Measurements from ENCODE around the gene PTCH2. TPM values are rescaled to one million over a fixed set of nuclear protein-coding genes. Genes with fewer than 3 reads are reported as not detected.
A peak's percentile ranks its signal among the peaks of the same experiment; 100 is the strongest.
"Not testable (repeated sequence)": the region's sequence is repeated elsewhere in the genome, so short reads cannot be mapped to it uniquely, and the experiment has no call there.

PTCH2 gene
- total RNA-seq, 1 experiment from 2014 or later, result 0.79 TPM

DNA sequence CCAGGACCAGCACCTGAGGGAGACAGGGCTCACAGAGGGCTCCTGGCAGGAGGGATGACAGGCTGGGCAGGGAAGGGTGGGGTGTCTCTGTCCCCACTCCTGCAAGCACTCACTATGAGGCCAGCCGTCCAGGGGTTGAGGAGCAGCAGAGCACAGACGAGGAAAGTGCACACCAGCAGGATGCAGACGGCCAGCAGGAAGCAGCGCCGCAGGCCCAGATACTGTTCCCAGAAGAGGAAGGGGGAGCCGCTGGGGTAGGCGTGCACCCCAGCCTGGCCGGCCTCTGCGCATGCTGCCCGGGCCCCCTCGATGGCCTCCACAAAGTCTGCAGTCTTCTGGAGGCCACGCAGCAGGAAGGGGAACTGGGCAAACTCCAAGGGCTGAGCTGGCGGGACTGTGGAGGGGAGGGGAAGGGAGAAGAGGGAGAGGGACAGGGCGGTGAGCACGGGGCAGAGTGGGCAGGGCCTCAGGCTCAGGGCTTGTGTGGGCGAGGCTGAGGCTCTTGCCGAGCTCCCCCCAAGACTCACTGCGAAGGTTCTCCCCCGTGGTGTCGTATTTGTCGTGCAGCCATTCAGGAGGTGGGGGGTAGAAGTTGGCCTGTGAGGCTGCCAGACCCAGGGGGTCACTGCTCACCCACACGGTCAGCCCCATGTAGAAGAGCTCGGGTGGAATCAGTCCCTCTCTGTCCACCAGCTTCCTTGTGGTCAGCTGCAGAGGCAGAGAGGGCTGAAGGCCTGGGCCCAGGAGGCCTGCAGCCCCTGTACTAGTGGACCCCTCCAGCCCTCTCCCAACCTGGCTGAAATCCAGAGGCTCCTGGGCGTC is 16.5 kb downstream of the PTCH2 start:
- DNase-seq, result peak; percentile 48
- H2AK5ac ChIP-seq (ENCODE audit: insufficient read length, low read length), result no peak overlapping the region
- H2BK15ac ChIP-seq (ENCODE audit: low read depth, low read length), result no peak overlapping the region
- no peaks in the 10 kb centered on the region for H4K20me1 ChIP-seq (ENCODE audit: control insufficient read depth, insufficient read depth, insufficient read length)
- no CpG with 5 or more reads among the region's 24 CpGs for WGBS (ENCODE audit: extremely low coverage, insufficient read length, low lambda C conversion rate)
- H3K18ac ChIP-seq (ENCODE audit: insufficient read length, low read depth, low read length), result no peak overlapping the region
- H3K79me2 ChIP-seq (ENCODE audit: insufficient read depth, low read length), result no peaks in the 10 kb centered on the region
- H3T11ph ChIP-seq (ENCODE audit: low read length), result no peak overlapping the region
- no peak overlapping the region for H2BK120ac ChIP-seq (ENCODE audit: low read depth, low read length, poor library complexity, severe bottlenecking)
- peaks cover 6 to 12% of the 10 kb centered on the region in 2 experiments for H3K4me1 Mint-ChIP-seq
- H3K4me3 Mint-ChIP-seq, result no peak overlapping the region
- H3K9me3 Mint-ChIP-seq, result no peaks in the 10 kb centered on the region
- no peaks in the 10 kb centered on the region for H3K9me3 ChIP-seq (ENCODE audit: control insufficient read depth, low read depth, low read length)
- no peak overlapping the region for H3K4ac ChIP-seq (ENCODE audit: low read depth, low read length)
- H3K14ac ChIP-seq (ENCODE audit: insufficient read depth, low read length), result no peak overlapping the region
- no peak overlapping the region for H2BK12ac ChIP-seq (ENCODE audit: insufficient read length, low read depth, low read length)
- TF ChIP-seq, protein P1, sequence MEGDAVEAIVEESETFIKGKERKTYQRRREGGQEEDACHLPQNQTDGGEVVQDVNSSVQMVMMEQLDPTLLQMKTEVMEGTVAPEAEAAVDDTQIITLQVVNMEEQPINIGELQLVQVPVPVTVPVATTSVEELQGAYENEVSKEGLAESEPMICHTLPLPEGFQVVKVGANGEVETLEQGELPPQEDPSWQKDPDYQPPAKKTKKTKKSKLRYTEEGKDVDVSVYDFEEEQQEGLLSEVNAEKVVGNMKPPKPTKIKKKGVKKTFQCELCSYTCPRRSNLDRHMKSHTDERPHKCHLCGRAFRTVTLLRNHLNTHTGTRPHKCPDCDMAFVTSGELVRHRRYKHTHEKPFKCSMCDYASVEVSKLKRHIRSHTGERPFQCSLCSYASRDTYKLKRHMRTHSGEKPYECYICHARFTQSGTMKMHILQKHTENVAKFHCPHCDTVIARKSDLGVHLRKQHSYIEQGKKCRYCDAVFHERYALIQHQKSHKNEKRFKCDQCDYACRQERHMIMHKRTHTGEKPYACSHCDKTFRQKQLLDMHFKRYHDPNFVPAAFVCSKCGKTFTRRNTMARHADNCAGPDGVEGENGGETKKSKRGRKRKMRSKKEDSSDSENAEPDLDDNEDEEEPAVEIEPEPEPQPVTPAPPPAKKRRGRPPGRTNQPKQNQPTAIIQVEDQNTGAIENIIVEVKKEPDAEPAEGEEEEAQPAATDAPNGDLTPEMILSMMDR (conservative IDR thresholded peaks at IDR 0.05), result no peak
- H2BK5ac ChIP-seq (ENCODE audit: insufficient read length, low read length), result no peak overlapping the region
- no peak overlapping the region for H3K23ac ChIP-seq (ENCODE audit: insufficient read length, low read depth, low read length)
- no peak overlapping the region for H3K56ac ChIP-seq (ENCODE audit: insufficient read length, low read depth, low read length)
- no peak overlapping the region for H2AFZ ChIP-seq (ENCODE audit: low read length)
- no peak overlapping the region for H3K9ac ChIP-seq (ENCODE audit: extremely low read depth, insufficient read length, low read length)
- H3K27ac ChIP-seq (ENCODE audit: insufficient read length, low read depth, low read length), result no peak overlapping the region
- no peaks in the 10 kb centered on the region for H3K27me3 ChIP-seq (ENCODE audit: insufficient read depth, low read length)
- no peaks in the 10 kb centered on the region for H3K23me2 ChIP-seq (ENCODE audit: insufficient read length, low read depth, low read length, poor library complexity, severe bottlenecking)
- no peak overlapping the region for H2BK20ac ChIP-seq (ENCODE audit: low read depth, low read length, poor library complexity, severe bottlenecking)
- no peaks in the 10 kb centered on the region; the same call in 1 of the 2 replicates for H3K27me3 Mint-ChIP-seq (ENCODE audit: low read depth)
- no peak overlapping the region for H4K8ac ChIP-seq (replicated peaks; ENCODE audit: insufficient read length, low read depth, low read length)
- H3K36me3 Mint-ChIP-seq (ENCODE audit: insufficient read depth in 1 of 3, low read depth in 3 of 3), result no peaks in the 10 kb centered on the region
- peak overlapping the region in 1 of 3 experiments; percentile 77; a peak in 1 of 7 replicates for H3K27ac Mint-ChIP-seq
- no peaks in the 10 kb centered on the region for H3K79me1 ChIP-seq (ENCODE audit: insufficient read depth, low read depth, low read length, poor library complexity, severe bottlenecking)
- no peak overlapping the region for H4K5ac ChIP-seq (ENCODE audit: insufficient read length, low read depth, low read length)
- H4K91ac ChIP-seq (ENCODE audit: insufficient read length, low read depth, low read length), result no peak overlapping the region
- no peaks in the 10 kb centered on the region for H3K4me1 ChIP-seq (ENCODE audit: insufficient read depth, low read length)
- H3K4me2 ChIP-seq (ENCODE audit: insufficient read depth, insufficient read length, low read length), result no peak overlapping the region

- not testable (repeated sequence) for H4K20me1 ChIP-seq (ENCODE audit: control insufficient read depth, insufficient read depth, insufficient read length); H3K23me2 ChIP-seq (ENCODE audit: insufficient read length, low read depth, low read length, poor library complexity, severe bottlenecking); H4K5ac ChIP-seq (ENCODE audit: insufficient read length, low read depth, low read length); H3K4me2 ChIP-seq (ENCODE audit: insufficient read depth, insufficient read length, low read length); H2AK5ac ChIP-seq (ENCODE audit: insufficient read length, low read length); H3K79me1 ChIP-seq (ENCODE audit: insufficient read depth, low read depth, low read length, poor library complexity, severe bottlenecking); H2BK20ac ChIP-seq (ENCODE audit: low read depth, low read length, poor library complexity, severe bottlenecking); H3K27ac ChIP-seq (ENCODE audit: insufficient read length, low read depth, low read length); H3K27me3 Mint-ChIP-seq (ENCODE audit: low read depth); H2BK5ac ChIP-seq (ENCODE audit: insufficient read length, low read length); H2BK12ac ChIP-seq (ENCODE audit: insufficient read length, low read depth, low read length); H3K18ac ChIP-seq (ENCODE audit: insufficient read length, low read depth, low read length); H3K27ac Mint-ChIP-seq; H2BK15ac ChIP-seq (ENCODE audit: low read depth, low read length); H3K14ac ChIP-seq (ENCODE audit: insufficient read depth, low read length); DNase-seq; H3K56ac ChIP-seq (ENCODE audit: insufficient read length, low read depth, low read length); H3K9me3 Mint-ChIP-seq; H3K79me2 ChIP-seq (ENCODE audit: insufficient read depth, low read length); H3K4me1 ChIP-seq (ENCODE audit: insufficient read depth, low read length); H3K36me3 Mint-ChIP-seq (ENCODE audit: insufficient read depth in 1 of 3, low read depth in 3 of 3); H3T11ph ChIP-seq (ENCODE audit: low read length); H3K4ac ChIP-seq (ENCODE audit: low read depth, low read length); H3K23ac ChIP-seq (ENCODE audit: insufficient read length, low read depth, low read length); H4K91ac ChIP-seq (ENCODE audit: insufficient read length, low read depth, low read length); H3K9me3 ChIP-seq (ENCODE audit: control insufficient read depth, low read depth, low read length); H2AFZ ChIP-seq (ENCODE audit: low read length); H3K9ac ChIP-seq (ENCODE audit: extremely low read depth, insufficient read length, low read length); H3K4me3 Mint-ChIP-seq; H3K27me3 ChIP-seq (ENCODE audit: insufficient read depth, low read length); H4K8ac ChIP-seq (replicated peaks; ENCODE audit: insufficient read length, low read depth, low read length); H2BK120ac ChIP-seq (ENCODE audit: low read depth, low read length, poor library complexity, severe bottlenecking)
- no CpG with 5 or more reads among the region's 6 CpGs for WGBS (ENCODE audit: extremely low coverage, insufficient read length, low lambda C conversion rate)
- H3K4me1 Mint-ChIP-seq, result peaks cover 16 to 20% of the 10 kb centered on the region in 2 experiments
These were observed 18.7 kb downstream of the PTCH2 start for GRCh38 chr1:44824392-44824791.
